ENCODE results near the gene SHROOM1. TPM values are rescaled to one million over a fixed set of nuclear protein-coding genes. Genes with fewer than 3 reads are reported as not detected.

The SHROOM1 gene
- total RNA-seq, 4 donors from 2014 or later = 5.8 to 10.3 (median 6.5) TPM

DNA sequence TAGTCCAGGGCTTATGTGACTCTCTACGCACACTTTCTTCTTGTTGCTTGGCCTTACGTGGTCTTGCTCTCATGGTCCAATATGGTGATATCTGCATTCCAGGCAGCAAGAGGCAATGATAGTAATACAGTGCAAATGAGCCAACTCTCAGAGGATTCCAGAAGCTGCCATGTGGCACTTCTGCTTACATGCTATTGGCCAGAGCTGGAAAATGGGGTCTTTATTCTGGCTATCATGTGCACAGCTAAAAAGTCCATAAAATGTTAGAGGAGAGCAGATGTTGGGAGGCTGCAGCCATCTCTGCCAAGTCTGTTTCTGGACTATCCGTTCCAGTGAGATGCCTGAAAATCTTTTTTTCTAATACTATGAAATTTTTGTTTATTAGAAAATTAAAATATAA, 50.5 kb downstream of the SHROOM1 start:
- Histone ChIP-seq H3K9me3 (no peaks in the 10 kb centered on the region), H3K4me1 (peaks cover 0 to 34% (median 4%) of the 10 kb centered on the region in 3 donors), H3K27me3 (no peaks in the 10 kb centered on the region), H3K27ac (no peak overlapping the region), H3K36me3 (no peaks in the 10 kb centered on the region), H3K4me3 (no peak overlapping the region)
- ATAC-seq = no peak
- TF ChIP-seq POLR2A (IDR thresholded peaks at IDR 0.05) (no peak), POLR2AphosphoS5 (IDR thresholded peaks at IDR 0.05) (no peak), EP300 (IDR thresholded peaks at IDR 0.05) (no peak)
- TF ChIP-seq, protein P1, sequence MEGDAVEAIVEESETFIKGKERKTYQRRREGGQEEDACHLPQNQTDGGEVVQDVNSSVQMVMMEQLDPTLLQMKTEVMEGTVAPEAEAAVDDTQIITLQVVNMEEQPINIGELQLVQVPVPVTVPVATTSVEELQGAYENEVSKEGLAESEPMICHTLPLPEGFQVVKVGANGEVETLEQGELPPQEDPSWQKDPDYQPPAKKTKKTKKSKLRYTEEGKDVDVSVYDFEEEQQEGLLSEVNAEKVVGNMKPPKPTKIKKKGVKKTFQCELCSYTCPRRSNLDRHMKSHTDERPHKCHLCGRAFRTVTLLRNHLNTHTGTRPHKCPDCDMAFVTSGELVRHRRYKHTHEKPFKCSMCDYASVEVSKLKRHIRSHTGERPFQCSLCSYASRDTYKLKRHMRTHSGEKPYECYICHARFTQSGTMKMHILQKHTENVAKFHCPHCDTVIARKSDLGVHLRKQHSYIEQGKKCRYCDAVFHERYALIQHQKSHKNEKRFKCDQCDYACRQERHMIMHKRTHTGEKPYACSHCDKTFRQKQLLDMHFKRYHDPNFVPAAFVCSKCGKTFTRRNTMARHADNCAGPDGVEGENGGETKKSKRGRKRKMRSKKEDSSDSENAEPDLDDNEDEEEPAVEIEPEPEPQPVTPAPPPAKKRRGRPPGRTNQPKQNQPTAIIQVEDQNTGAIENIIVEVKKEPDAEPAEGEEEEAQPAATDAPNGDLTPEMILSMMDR (IDR thresholded peaks at IDR 0.05) = no peak
- 73 to 90% methylated on average over 2 to 3 of the region's 3 CpGs for WGBS, 2 donors (ENCODE audit: low coverage in 1 of 2)

DNA sequence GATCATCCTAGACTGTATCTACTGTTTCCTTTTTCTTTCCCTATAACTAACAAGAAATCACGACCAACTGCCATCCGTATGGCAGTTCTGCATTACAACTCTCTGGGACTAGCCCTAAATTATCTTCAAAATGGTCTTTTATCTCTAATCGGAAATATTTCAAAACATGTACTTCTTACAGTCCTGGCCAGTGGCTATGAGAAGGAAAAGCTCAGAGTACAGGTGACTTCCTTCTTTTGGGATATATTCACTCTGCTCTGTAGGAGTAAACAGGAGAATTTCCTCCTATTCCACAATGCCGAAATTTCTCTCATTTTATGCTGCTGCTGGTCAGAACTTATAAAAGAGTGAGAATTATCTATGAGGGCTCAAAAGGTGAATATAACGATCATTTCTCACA, 51.6 kb downstream of the SHROOM1 start:
- TF ChIP-seq, protein P1 (IDR thresholded peaks at IDR 0.05) = no peak
- no peak for TF ChIP-seq POLR2A (IDR thresholded peaks at IDR 0.05)
- TF ChIP-seq EP300 (IDR thresholded peaks at IDR 0.05) = no peak
- TF ChIP-seq POLR2AphosphoS5 (IDR thresholded peaks at IDR 0.05) = no peak
- Histone ChIP-seq H3K9me3 (no peaks in the 10 kb centered on the region), H3K4me3 (no peak overlapping the region), H3K27me3 (no peaks in the 10 kb centered on the region), H3K36me3 (no peaks in the 10 kb centered on the region), H3K27ac (no peak overlapping the region), H3K4me1 (peaks cover 0 to 45% (median 9%) of the 10 kb centered on the region in 3 donors)
- WGBS, 2 donors (ENCODE audit: low coverage in 1 of 2) = 86 to 93% methylated on average over 5 of the region's 5 CpGs
- no peak for ATAC-seq

DNA sequence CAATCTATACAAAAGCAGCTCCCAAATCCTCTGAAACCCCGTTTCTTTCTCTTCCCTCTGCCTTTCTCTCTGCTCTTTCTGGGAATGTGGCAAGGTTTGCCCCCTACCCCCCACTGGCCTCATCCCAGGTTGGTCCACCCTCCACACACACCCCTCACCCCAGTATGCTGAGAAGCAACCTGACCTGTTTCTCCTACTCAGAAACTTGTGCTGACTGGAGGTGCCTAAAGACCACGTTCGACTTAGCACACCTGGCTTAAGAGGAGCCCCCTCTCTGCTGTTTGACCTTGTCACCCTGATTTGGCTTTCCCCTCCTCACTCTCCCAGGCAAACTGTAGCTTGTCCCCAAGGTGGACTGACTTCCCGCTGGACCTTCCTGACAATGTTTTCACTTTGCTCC, 52.3 kb downstream of the SHROOM1 start:
- H3K4me3 ChIP-seq = peak overlapping the region; percentile 69 to 92
- H3K4me1 ChIP-seq = peaks cover 0 to 52% (median 9%) of the 10 kb centered on the region in 3 donors
- peak overlapping the region in 3 of 4 donors; percentile 86 to 88 (median 87) for H3K27ac ChIP-seq
- no peak for TF ChIP-seq POLR2AphosphoS5 (IDR thresholded peaks at IDR 0.05)
- TF ChIP-seq EP300 (IDR thresholded peaks at IDR 0.05) = no peak
- TF ChIP-seq, protein P1 (IDR thresholded peaks at IDR 0.05) = no peak
- TF ChIP-seq POLR2A (IDR thresholded peaks at IDR 0.05) = no peak
- no peak for ATAC-seq
- 67 to 80% methylated on average over 3 to 4 of the region's 4 CpGs for WGBS, 2 donors (ENCODE audit: low coverage in 1 of 2)
- no peaks in the 10 kb centered on the region for H3K9me3 ChIP-seq
- no peaks in the 10 kb centered on the region for H3K36me3 ChIP-seq
- no peaks in the 10 kb centered on the region for H3K27me3 ChIP-seq

DNA sequence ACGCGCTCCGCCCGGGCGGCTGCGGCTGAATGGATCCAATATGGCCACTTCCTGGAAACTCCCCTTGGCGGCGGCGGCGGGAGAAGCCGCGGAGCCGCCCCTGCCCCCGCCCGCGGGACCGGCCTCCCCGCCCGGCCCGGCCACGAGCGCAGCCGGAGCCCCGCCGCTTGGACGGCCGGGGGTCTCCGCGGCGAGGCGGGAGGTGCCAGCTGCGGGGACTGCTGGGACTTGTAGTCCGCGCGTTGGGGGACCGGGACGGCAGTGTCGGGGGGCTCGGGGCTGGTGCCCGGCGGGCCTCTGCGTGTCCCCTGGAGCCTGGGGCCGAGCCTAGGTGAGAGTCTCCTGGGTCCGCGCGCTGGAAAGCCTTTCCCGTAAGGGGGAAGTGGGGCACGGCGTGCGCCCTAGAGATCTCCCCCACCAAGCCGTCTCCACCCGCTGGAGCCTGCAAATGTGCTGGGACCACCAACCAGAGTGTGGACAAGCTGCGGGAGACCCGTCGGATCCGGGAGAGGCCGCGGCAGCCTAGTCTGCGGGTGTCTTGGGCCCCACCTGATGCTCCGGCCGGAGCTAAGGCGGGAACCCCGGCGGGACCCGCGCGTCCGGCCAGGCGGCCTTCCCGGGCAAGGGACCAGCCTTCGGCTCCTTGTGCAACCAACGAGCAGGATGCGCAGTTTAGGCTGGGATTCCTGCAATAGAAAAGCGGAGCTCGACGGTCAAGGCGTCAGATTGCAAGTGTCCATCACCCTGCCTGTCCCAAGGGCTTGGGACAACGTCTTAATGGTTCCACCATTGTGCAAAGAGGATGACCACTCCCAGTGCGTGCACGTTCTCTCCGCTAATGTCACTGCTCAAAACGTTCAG, 53.0 kb downstream of the SHROOM1 start, which contains the start of gene SEPTIN8:
Gene SEPTIN8 (minus strand): TSS at position 31 of the 861 bp plus-strand sequence. CDS start 102 bp downstream, outside the sequence.
- no peak for TF ChIP-seq EP300 (IDR thresholded peaks at IDR 0.05)
- no peak for TF ChIP-seq POLR2AphosphoS5 (IDR thresholded peaks at IDR 0.05)
- TF ChIP-seq, protein P1 (IDR thresholded peaks at IDR 0.05) = peak in 1 of 4 experiments; percentile 15
- H3K4me1 ChIP-seq = peaks cover 0 to 59% (median 15%) of the 10 kb centered on the region in 3 donors

DNA sequence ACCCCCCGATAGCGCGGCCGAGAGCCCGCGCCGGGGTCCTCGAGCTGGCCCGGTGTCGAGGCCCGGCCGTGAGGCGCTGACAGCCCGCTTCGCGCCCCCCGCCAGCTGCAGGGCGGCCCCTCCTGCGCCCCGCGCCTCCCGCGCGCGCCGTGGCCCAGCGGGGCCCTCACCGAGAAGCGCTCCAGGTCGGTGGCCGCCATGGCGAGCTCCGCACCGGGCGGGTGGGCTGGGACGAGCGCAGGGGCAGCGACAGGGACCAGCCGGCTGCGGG, 53.6 kb downstream of the SHROOM1 start:
- H3K27me3 ChIP-seq = no peaks in the 10 kb centered on the region
- H3K9me3 ChIP-seq = no peaks in the 10 kb centered on the region
- TF ChIP-seq EP300 (IDR thresholded peaks at IDR 0.05) (no peak), POLR2A (IDR thresholded peaks at IDR 0.05) (no peak), POLR2AphosphoS5 (IDR thresholded peaks at IDR 0.05) (no peak)
- TF ChIP-seq, protein P1 (IDR thresholded peaks at IDR 0.05) = no peak
- no peak for ATAC-seq
- peak overlapping the region; percentile 69 to 92 for H3K4me3 ChIP-seq
- no CpG with 5 or more reads among the region's 40 CpGs for WGBS, 2 donors (ENCODE audit: low coverage in 1 of 2)
- peaks cover 0 to 64% (median 21%) of the 10 kb centered on the region in 3 donors for H3K4me1 ChIP-seq
- peak overlapping the region in 3 of 4 donors; percentile 86 to 88 (median 87) for H3K27ac ChIP-seq
- no peaks in the 10 kb centered on the region for H3K36me3 ChIP-seq

More for the DNA sequence above, 53.0 kb downstream of the SHROOM1 start, which contains the start of gene SEPTIN8:
- peak; percentile 76 for ATAC-seq
- Histone ChIP-seq H3K27ac (peak within 1 kb of the TSS; percentile 15 to 88 (median 86)), H3K36me3 (no peaks in the 10 kb centered on the region), H3K27me3 (no peaks in the 10 kb centered on the region), H3K9me3 (no peaks in the 10 kb centered on the region), H3K4me3 (peak within 1 kb of the TSS; percentile 69 to 92)
- 3% methylated on average over 5 of the region's 82 CpGs; no CpG with 5 or more reads in 1 of the 2 donors for WGBS, 2 donors (ENCODE audit: low coverage in 1 of 2)
